ENCODE data around the gene TAS2R31.

DNA sequence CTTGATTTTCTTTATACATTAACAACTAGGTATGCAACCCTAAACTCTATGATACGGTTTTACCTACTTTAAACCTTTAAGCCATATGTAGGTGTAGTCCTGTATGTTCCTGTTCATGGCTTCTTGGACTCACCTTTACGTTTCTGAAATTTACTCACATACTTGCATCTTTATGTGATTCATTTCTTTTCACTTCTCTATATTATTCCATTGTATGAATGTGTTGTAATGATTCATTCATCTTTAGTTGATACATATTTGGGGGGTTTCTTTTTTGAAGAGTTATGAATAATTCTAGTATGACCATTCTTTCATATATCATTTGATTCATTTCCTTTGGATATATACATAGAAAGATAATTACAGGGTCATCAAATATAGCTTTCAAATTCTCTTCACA, 42.1 kb downstream of the TAS2R31 start:
- TF ChIP-seq, protein P1, sequence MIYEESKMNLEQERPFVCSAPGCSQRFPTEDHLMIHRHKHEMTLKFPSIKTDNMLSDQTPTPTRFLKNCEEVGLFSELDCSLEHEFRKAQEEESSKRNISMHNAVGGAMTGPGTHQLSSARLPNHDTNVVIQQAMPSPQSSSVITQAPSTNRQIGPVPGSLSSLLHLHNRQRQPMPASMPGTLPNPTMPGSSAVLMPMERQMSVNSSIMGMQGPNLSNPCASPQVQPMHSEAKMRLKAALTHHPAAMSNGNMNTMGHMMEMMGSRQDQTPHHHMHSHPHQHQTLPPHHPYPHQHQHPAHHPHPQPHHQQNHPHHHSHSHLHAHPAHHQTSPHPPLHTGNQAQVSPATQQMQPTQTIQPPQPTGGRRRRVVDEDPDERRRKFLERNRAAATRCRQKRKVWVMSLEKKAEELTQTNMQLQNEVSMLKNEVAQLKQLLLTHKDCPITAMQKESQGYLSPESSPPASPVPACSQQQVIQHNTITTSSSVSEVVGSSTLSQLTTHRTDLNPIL (CRISPR knock-in tag; IDR thresholded peaks at IDR 0.05; ENCODE audit: low read depth): no peak
- TF ChIP-seq, protein P2, sequence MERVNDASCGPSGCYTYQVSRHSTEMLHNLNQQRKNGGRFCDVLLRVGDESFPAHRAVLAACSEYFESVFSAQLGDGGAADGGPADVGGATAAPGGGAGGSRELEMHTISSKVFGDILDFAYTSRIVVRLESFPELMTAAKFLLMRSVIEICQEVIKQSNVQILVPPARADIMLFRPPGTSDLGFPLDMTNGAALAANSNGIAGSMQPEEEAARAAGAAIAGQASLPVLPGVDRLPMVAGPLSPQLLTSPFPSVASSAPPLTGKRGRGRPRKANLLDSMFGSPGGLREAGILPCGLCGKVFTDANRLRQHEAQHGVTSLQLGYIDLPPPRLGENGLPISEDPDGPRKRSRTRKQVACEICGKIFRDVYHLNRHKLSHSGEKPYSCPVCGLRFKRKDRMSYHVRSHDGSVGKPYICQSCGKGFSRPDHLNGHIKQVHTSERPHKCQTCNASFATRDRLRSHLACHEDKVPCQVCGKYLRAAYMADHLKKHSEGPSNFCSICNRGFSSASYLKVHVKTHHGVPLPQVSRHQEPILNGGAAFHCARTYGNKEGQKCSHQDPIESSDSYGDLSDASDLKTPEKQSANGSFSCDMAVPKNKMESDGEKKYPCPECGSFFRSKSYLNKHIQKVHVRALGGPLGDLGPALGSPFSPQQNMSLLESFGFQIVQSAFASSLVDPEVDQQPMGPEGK (CRISPR knock-in tag; IDR thresholded peaks at IDR 0.05; ENCODE audit: borderline replicate concordance): no peak
- TF ChIP-seq, protein P3, sequence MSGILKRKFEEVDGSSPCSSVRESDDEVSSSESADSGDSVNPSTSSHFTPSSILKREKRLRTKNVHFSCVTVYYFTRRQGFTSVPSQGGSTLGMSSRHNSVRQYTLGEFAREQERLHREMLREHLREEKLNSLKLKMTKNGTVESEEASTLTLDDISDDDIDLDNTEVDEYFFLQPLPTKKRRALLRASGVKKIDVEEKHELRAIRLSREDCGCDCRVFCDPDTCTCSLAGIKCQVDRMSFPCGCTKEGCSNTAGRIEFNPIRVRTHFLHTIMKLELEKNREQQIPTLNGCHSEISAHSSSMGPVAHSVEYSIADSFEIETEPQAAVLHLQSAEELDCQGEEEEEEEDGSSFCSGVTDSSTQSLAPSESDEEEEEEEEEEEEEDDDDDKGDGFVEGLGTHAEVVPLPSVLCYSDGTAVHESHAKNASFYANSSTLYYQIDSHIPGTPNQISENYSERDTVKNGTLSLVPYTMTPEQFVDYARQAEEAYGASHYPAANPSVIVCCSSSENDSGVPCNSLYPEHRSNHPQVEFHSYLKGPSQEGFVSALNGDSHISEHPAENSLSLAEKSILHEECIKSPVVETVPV (CRISPR knock-in tag; IDR thresholded peaks at IDR 0.05): no peak
- TF ChIP-seq ZFP30 (CRISPR knock-in tag; IDR thresholded peaks at IDR 0.05) (no peak), GLIS3 (CRISPR knock-in tag; IDR thresholded peaks at IDR 0.05) (no peak), TOX (CRISPR knock-in tag; IDR thresholded peaks at IDR 0.05; ENCODE audit: borderline replicate concordance) (no peak), ARNTL (CRISPR knock-in tag; IDR thresholded peaks at IDR 0.05; ENCODE audit: borderline replicate concordance, low read depth) (no peak), ZNF70 (CRISPR knock-in tag; IDR thresholded peaks at IDR 0.05) (no peak), PPARA (CRISPR knock-in tag; IDR thresholded peaks at IDR 0.05; ENCODE audit: borderline replicate concordance) (no peak), ESRRG (CRISPR knock-in tag; IDR thresholded peaks at IDR 0.05) (no peak), ISL1 (CRISPR knock-in tag; IDR thresholded peaks at IDR 0.05) (no peak), TCF4 (CRISPR knock-in tag; IDR thresholded peaks at IDR 0.05; ENCODE audit: borderline replicate concordance) (no peak), SNAI2 (CRISPR knock-in tag; IDR thresholded peaks at IDR 0.05) (no peak)

Data from SK-N-SH treated with all-trans-retinoic acid at 6 μM for 48 hours (cell line).